H9 (cell line): ENCODE data around the gene SMC3. TPM values are rescaled to one million over a fixed set of nuclear protein-coding genes. Genes with fewer than 3 reads are reported as not detected.

Source experiments
- DNase-seq: peaks from one replicate; pipeline ENCODE4 v3.0.0-alpha.2; 2017
- H2AFZ ChIP-seq: one replicate; pipeline ENCODE4 v1.6.1; 2013; ENCODE audit warnings: mild to moderate bottlenecking, low read length, control low read depth, moderate library complexity
- H2AK5ac ChIP-seq: 2 replicates; pipeline ENCODE4 v1.6.1; 2013; ENCODE audit warnings: low read length, control low read depth, mixed read lengths; ENCODE audit not compliant: insufficient read length
- H2BK120ac ChIP-seq: one replicate; pipeline ENCODE4 v1.6.1; 2013; ENCODE audit warnings: low read depth, mild to moderate bottlenecking, low read length, control low read depth, inconsistent platforms; ENCODE audit not compliant: poor library complexity, severe bottlenecking
- H2BK12ac ChIP-seq: 2 replicates; pipeline ENCODE4 v1.6.1; 2013; ENCODE audit warnings: low read length, control low read depth, mixed read lengths, low read depth; ENCODE audit not compliant: insufficient read length
- H2BK15ac ChIP-seq: 2 replicates; pipeline ENCODE4 v1.6.1; 2013; ENCODE audit warnings: low read depth, low read length, control low read depth
- H2BK20ac ChIP-seq: one replicate; pipeline ENCODE4 v1.6.1; 2013; ENCODE audit warnings: low read depth, mild to moderate bottlenecking, low read length, control low read depth, inconsistent platforms; ENCODE audit not compliant: poor library complexity, severe bottlenecking
- H2BK5ac ChIP-seq: 2 replicates; pipeline ENCODE4 v1.6.1; 2013; ENCODE audit warnings: low read length, control low read depth, mixed read lengths; ENCODE audit not compliant: insufficient read length
- H3K14ac ChIP-seq: 2 replicates; pipeline ENCODE4 v1.6.1; 2013; ENCODE audit warnings: low read length, control low read depth; ENCODE audit not compliant: insufficient read depth
- H3K18ac ChIP-seq: 2 replicates; pipeline ENCODE4 v1.6.1; 2013; ENCODE audit warnings: low read depth, mild to moderate bottlenecking, mixed read lengths, low read length, control low read depth; ENCODE audit not compliant: insufficient read length
- H3K23ac ChIP-seq: 2 replicates; pipeline ENCODE4 v1.6.1; 2013; ENCODE audit warnings: low read length, control low read depth, mixed read lengths, low read depth; ENCODE audit not compliant: insufficient read length
- H3K23me2 ChIP-seq: 2 replicates; pipeline ENCODE4 v1.6.1; 2013; ENCODE audit warnings: low read depth, mild to moderate bottlenecking, mixed read lengths, low read length, control low read depth; ENCODE audit not compliant: insufficient read length, poor library complexity, severe bottlenecking
- H3K27ac ChIP-seq: 2 replicates; pipeline ENCODE4 v1.5.1; 2013; ENCODE audit warnings: low read length, control low read depth, mixed read lengths, low read depth; ENCODE audit not compliant: insufficient read length
- H3K27me3 ChIP-seq: 2 replicates; pipeline ENCODE4 v1.6.1; 2013; ENCODE audit warnings: low read length, control low read depth, inconsistent platforms; ENCODE audit not compliant: insufficient read depth
- H3K4ac ChIP-seq: 2 replicates; pipeline ENCODE4 v1.6.1; 2013; ENCODE audit warnings: low read depth, mild to moderate bottlenecking, control low read depth, inconsistent platforms, low read length, moderate library complexity
- H3K4me1 ChIP-seq: 2 replicates; pipeline ENCODE4 v1.6.1; 2013; ENCODE audit warnings: low read length, control low read depth, inconsistent platforms; ENCODE audit not compliant: insufficient read depth
- H3K4me2 ChIP-seq: 2 replicates; pipeline ENCODE4 v1.6.1; 2013; ENCODE audit warnings: low read length, control low read depth, mixed read lengths; ENCODE audit not compliant: insufficient read length, insufficient read depth
- H3K56ac ChIP-seq: 2 replicates; pipeline ENCODE4 v1.6.1; 2013; ENCODE audit warnings: low read depth, mild to moderate bottlenecking, mixed read lengths, low read length, control low read depth; ENCODE audit not compliant: insufficient read length
- H3K79me1 ChIP-seq: 2 replicates; pipeline ENCODE4 v1.6.1; 2013; ENCODE audit warnings: low read depth, mild to moderate bottlenecking, moderate library complexity, low read length, control low read depth, inconsistent platforms; ENCODE audit not compliant: insufficient read depth, poor library complexity, severe bottlenecking
- H3K79me2 ChIP-seq: 2 replicates; pipeline ENCODE4 v1.6.1; 2013; ENCODE audit warnings: low read length, control low read depth, inconsistent platforms; ENCODE audit not compliant: insufficient read depth
- H3K9ac ChIP-seq: 2 replicates; pipeline ENCODE4 v1.6.1; 2013; ENCODE audit warnings: low read length, control low read depth, mixed read lengths; ENCODE audit not compliant: insufficient read length; ENCODE audit errors: extremely low read depth
- H3K9me3 ChIP-seq: one replicate; pipeline ENCODE4 v1.6.1; 2013; ENCODE audit warnings: low read depth, low read length, inconsistent platforms; ENCODE audit not compliant: control insufficient read depth
- H3T11ph ChIP-seq: one replicate; pipeline ENCODE4 v1.6.1; 2013; ENCODE audit warnings: mild to moderate bottlenecking, low read length, control low read depth, inconsistent platforms
- H4K20me1 ChIP-seq: one replicate; pipeline ENCODE4 v1.6.1; 2013; ENCODE audit not compliant: control insufficient read depth, insufficient read length, insufficient read depth
- H4K5ac ChIP-seq: 2 replicates; pipeline ENCODE4 v1.6.1; 2013; ENCODE audit warnings: low read depth, mild to moderate bottlenecking, mixed read lengths, low read length, control low read depth; ENCODE audit not compliant: insufficient read length
- H4K8ac ChIP-seq: replicated peaks from 2 replicates; pipeline ENCODE4 v1.6.1; 2013; ENCODE audit warnings: low read length, control low read depth, mixed read lengths, low read depth; ENCODE audit not compliant: insufficient read length
- H4K91ac ChIP-seq: 2 replicates; pipeline ENCODE4 v1.6.1; 2013; ENCODE audit warnings: low read depth, mild to moderate bottlenecking, moderate library complexity, mixed read lengths, low read length, control low read depth; ENCODE audit not compliant: insufficient read length
- H3K27ac Mint-ChIP-seq, 3 experiments: 2 replicates in 2 of 3; 3 replicates in 1 of 3; pipeline ENCODE4 v1.8.0; 2020 to 2021; ENCODE audit warnings: mixed read lengths in 3 of 3, mild to moderate bottlenecking in 1 of 3, moderate library complexity in 1 of 3
- H3K27me3 Mint-ChIP-seq: 2 replicates; pipeline ENCODE4 v1.8.0; 2021; ENCODE audit warnings: low read depth, mild to moderate bottlenecking, moderate library complexity, mixed read lengths
- H3K36me3 Mint-ChIP-seq, 3 experiments: 2 replicates in 2 of 3; 3 replicates in 1 of 3; pipeline ENCODE4 v1.8.0; 2020 to 2021; ENCODE audit warnings: low read depth in 3 of 3, mixed read lengths in 3 of 3; ENCODE audit not compliant: insufficient read depth in 1 of 3
- H3K4me1 Mint-ChIP-seq, 2 experiments: 2 replicates each; pipeline ENCODE4 v1.8.0; 2020; ENCODE audit warnings: mixed read lengths in 2 of 2
- H3K4me3 Mint-ChIP-seq, 2 experiments: 2 replicates in 1 of 2; 3 replicates in 1 of 2; pipeline ENCODE4 v1.8.0; 2020 to 2021; ENCODE audit warnings: mild to moderate bottlenecking in 2 of 2, mixed read lengths in 2 of 2, moderate library complexity in 1 of 2
- H3K9me3 Mint-ChIP-seq, 2 experiments: 2 replicates in 1 of 2; 3 replicates in 1 of 2; pipeline ENCODE4 v1.8.0; 2020; ENCODE audit warnings: mild to moderate bottlenecking in 2 of 2, mixed read lengths in 2 of 2, moderate library complexity in 1 of 2
- WGBS: extraction: QIAGEN DNeasy Blood & Tissue Kit; methylation state at CpG from one replicate; pipeline ENCODE4 v1.1.7; 2013; ENCODE audit warnings: missing lambda C conversion rate, low lambda C conversion rate, mixed read lengths; ENCODE audit not compliant: insufficient read length; ENCODE audit errors: extremely low coverage; 5-methylcytosine and 5-hydroxymethylcytosine counted together
- total RNA-seq: library from RNA; stranded (reverse); gene quantifications from 2 replicates; pipeline ENCODE4 v1.2.1, GENCODE V29; 2021
- TF ChIP-seq, protein P1 (sequence below): fragments of 200-600 bp; sonication (generic); conservative IDR thresholded peaks from 3 replicates; pipeline ENCODE4 v1.8.0; 2021; ENCODE audit warnings: antibody characterized with exemption, mild to moderate bottlenecking

The SMC3 gene
- total RNA-seq, 1 experiment from 2014 or later, result 82.4 TPM

DNA sequence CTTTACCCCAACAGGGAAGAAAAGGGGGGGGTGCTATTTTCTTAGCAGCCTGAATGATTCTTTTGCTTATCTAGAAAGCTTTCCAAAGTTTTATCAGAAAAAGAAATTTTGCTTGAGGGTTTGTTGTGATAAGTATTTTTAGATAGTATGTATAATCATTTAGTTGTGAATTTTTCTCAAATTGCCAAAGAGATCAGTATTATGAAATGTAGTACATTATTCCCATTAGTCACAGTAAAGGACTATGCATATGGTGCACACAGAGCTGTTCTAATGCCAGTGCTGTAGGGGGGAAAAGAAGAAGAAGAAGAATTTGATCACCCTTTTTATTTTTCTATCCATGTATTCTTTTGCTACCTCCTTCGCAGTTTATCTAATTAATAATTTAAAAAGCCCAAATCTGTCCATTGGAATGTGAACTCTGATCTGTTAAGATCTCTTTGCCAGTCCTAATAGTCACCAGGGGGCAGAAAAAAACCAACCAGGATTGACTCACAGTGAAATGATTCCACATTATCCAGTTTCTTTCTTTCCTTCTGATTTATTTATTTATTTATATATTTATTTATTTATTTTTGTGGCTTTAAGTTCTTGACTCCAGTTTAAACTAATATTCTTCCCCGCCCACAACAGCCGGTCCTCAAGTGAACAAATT, 81.3 kb downstream of the SMC3 start:
- H2AK5ac ChIP-seq, result no peak overlapping the region
- TF ChIP-seq, protein P1, sequence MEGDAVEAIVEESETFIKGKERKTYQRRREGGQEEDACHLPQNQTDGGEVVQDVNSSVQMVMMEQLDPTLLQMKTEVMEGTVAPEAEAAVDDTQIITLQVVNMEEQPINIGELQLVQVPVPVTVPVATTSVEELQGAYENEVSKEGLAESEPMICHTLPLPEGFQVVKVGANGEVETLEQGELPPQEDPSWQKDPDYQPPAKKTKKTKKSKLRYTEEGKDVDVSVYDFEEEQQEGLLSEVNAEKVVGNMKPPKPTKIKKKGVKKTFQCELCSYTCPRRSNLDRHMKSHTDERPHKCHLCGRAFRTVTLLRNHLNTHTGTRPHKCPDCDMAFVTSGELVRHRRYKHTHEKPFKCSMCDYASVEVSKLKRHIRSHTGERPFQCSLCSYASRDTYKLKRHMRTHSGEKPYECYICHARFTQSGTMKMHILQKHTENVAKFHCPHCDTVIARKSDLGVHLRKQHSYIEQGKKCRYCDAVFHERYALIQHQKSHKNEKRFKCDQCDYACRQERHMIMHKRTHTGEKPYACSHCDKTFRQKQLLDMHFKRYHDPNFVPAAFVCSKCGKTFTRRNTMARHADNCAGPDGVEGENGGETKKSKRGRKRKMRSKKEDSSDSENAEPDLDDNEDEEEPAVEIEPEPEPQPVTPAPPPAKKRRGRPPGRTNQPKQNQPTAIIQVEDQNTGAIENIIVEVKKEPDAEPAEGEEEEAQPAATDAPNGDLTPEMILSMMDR, result no peak
- H3K18ac ChIP-seq, result no peak overlapping the region
- no peak overlapping the region for H3T11ph ChIP-seq
- no peak overlapping the region for H3K23ac ChIP-seq
- no peaks in the 10 kb centered on the region for H3K79me2 ChIP-seq
- no CpG with 5 or more reads among the region's 3 CpGs for WGBS
- H4K8ac ChIP-seq, result no peak overlapping the region
- no peak overlapping the region for H3K14ac ChIP-seq
- H3K23me2 ChIP-seq, result peaks cover 7% of the 10 kb centered on the region
- no peak overlapping the region for H2BK15ac ChIP-seq
- Mint-ChIP-seq H3K4me3 (no peak overlapping the region), H3K27me3 (peaks cover 37% of the 10 kb centered on the region), H3K27ac (no peak overlapping the region), H3K36me3 (no peaks in the 10 kb centered on the region; a peak in 1 of 7 replicates), H3K4me1 (peaks cover 9 to 17% of the 10 kb centered on the region in 2 experiments), H3K9me3 (no peaks in the 10 kb centered on the region; a peak in 1 of 5 replicates)
- H2BK12ac ChIP-seq, result no peak overlapping the region
- no peak overlapping the region for H4K91ac ChIP-seq
- H2BK120ac ChIP-seq, result no peak overlapping the region
- no peaks in the 10 kb centered on the region for H3K9me3 ChIP-seq
- H4K5ac ChIP-seq, result no peak overlapping the region
- no peaks in the 10 kb centered on the region for H4K20me1 ChIP-seq
- no peaks in the 10 kb centered on the region for H3K79me1 ChIP-seq
- H2BK5ac ChIP-seq, result no peak overlapping the region
- no peak for DNase-seq
- H3K56ac ChIP-seq, result no peak overlapping the region
- H2AFZ ChIP-seq, result no peak overlapping the region
- no peak overlapping the region for H3K4ac ChIP-seq
- no peak overlapping the region for H3K4me2 ChIP-seq
- no peak overlapping the region for H2BK20ac ChIP-seq
- peaks cover 5% of the 10 kb centered on the region; the same call in 1 of the 2 replicates for H3K4me1 ChIP-seq
- no peak overlapping the region for H3K27ac ChIP-seq
- H3K9ac ChIP-seq, result no peak overlapping the region
- peaks cover 10% of the 10 kb centered on the region; the same call in 1 of the 2 replicates for H3K27me3 ChIP-seq
